GM19043 (cell line): ENCODE results near the gene MRPL17.
"Not testable (repeated sequence)": the region's sequence is repeated elsewhere in the genome, so short reads cannot be mapped to it uniquely, and the experiment has no call there.

Experiments used
- ATAC-seq: cut with Tn5 transposase; IDR thresholded peaks from one replicate; pipeline ENCODE4 v1.9.1; 2021; ENCODE audit warnings: low read depth; ENCODE audit not compliant: unreplicated experiment

The MRPL17 gene

DNA sequence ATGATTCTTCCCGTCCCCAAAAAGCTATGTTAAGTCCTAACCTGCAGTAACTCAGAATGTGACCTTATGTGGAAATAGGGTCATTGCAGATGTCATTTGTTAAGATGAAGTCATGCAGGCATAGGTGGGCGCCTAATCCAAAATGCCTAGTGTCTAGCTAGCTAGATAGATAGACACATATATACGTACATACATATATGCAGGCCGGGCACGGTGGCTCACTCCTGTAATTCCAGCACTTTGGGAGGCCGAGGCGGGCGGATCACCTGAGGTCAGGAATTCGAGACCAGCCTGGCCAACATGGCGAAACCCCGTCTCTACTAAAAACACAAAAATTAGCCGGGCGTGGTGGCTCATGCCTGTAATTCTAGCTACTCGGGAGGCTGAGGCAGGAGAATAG, 928 bp upstream of the MRPL17 start:
- ATAC-seq: not testable (repeated sequence)

DNA sequence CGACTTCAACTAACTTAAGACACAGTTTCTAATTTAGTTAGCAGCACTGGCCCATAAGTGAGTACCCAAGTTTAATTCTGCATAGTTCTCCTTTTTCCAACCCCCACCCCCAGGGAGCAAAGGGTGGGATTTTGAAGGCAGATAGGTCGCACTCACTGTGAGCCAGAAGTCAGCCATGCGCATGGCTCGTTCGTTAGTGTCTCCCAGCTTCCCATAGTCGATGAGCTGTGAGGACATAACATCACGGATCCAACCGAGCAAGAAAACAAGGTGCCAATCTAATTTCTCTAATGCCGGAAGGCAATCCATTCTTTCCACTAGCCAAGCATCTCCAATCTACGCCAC, 577 bp downstream of the MRPL17 start:
- ATAC-seq: no peak

GRCh38 chr11:6681949-6682348, 1.2 kb downstream of the MRPL17 start:
- ATAC-seq: no peak

DNA sequence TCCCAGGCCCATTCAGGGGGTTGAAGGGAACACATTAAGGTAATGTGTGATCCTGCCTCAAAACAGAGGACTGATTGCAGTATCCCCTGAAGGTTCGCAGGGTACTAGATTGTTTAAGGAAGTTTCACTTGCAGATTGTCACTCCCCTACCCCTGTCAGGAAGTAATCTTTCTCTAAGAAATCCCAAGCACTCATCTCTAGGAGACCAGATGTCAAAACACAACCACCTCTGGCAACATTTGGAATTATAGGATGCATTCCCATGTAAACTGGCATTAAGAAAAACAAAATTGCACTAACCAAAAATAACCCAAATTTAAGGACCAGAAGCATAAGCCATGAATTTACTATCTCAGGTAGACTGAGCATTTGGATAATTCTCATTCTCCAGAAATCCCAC, 1.6 kb downstream of the MRPL17 start:
- no peak for ATAC-seq

DNA sequence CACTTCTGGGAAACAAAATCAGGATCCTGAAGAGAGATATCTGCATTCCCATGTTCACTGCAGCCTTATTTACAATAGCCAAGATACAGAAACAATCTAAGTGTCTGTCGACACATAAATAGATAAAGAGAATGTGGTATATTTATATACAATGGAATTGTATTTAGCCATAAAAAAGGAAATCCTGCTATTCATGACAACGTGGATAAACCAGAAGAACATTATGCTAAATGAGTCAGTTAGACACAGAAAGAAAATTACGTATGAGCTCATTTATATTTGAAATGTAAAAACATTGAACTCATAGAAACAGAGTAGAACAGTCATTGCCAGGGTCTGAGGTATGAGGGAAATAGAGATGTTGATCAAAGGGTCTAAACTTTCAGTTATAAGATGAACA, 6.1 kb downstream of the MRPL17 start:
- ATAC-seq: no peak

DNA sequence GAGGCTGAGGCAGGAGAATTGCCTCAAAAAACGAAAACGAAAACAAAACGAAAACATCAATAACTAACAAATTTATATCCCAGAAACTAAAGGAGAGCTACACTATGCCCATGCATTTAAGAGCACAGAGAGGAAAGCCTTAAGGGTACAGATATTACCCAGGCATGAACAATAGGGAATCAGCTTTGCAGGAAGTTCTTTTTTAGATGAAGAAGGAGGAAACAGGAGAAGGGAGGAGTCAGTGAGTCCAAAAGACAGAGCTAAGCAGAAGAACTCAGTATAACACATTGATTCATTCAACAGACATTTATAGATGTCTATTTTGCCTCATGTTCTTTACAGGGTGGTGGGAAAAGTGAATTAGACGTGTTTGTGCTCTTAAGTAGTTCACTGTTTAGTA, 8.3 kb downstream of the MRPL17 start:
- ATAC-seq: no peak

DNA sequence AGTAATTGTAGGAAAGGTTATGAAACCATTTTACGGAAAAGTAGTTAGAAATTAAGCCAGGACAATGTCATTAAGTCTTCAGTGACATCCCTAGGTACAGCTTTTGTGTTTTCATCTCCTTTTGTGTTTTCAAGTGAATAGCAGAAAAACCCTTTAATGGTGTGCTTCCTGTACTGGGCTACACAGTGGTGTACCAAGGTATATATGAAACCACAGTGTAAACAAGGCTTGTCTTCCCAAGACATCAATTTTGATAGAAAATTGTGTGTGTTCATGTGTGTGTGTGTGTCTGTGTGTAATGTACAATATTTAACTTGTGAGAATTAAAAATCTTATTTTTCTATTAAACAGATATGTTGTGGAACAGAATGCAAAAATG, 8.9 kb downstream of the MRPL17 start:
- ATAC-seq: no peak

DNA sequence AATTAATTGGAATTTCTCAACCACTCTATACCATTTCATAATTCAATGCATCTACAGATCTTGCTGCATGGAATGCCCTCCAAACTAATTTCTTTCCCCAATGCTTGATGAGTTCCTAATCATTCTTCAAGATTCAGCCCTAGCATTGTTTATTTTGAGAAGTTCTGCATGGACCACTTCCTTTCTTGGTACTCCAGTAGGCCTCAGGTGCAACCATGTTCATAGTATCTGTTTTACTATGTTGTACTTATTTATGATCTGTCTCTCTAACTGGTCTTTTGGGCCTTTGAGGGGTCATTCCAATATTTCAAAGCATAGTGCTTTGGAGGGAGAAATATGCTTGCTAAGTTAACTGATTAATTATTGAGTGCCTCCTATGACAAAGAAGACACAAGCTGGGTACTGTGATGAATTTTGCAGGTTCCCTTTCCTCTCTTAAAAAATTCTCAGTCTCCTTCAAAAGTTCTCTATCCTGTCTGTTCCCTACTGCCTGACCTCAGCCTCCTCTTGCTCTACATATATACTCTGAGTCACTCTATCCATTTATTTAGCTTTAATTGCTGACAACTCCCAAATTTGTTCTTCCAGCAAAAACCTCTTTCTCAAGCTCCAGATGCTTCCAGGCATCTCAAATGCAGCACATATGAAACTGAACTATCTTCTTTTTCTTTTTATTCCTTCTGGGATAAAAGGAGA, 9.5 kb downstream of the MRPL17 start:
- no peak for ATAC-seq

- ATAC-seq: no peak
These were observed 11.1 kb downstream of the MRPL17 start for GRCh38 chr11:6671991-6672390.

- ATAC-seq: no peak
These were observed 12.8 kb downstream of the MRPL17 start for GRCh38 chr11:6670202-6670830.

- no peak for ATAC-seq
These were observed 15.3 kb downstream of the MRPL17 start for GRCh38 chr11:6667733-6668374.

DNA sequence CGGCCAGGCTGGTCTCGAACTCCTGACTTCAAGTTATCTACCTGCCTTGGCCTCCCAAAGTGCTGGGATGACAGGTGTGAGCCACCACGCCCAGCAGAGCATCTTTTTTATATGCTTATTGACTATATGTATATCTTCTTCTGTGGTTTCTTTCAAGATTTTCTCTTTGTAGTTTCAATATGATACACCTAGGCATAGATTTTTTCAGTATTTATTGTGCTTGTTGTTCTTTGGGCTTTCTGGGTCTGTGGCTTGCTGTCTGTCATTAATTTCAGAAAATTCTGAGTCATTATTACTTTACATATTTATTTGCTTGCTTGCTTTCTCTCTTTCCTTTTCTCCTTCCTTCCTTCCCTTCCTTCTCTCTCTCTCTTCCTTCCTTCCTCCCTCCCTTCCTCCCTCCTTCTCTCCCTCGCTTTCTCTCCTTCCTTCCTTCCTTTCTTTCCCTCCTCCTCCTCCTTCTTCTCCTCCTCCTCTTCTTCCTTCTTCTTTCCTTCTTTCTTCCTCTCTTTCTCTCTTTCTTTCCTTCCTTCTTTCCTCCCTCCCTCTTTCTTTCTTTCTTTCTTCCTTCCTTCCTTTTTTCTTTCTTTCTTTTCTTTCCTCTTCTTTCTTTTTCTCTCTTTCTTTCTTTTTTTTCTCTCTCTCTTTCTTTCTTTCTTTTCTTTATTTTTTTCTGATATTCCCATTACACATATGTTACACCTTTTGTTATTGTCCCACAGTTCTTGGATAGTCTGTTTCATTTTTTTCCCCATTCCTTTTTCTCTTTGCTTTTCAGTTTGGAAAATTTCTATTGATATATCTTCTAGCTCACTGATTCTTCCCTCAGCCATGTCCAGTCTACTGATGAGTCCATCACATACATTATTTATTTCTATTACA, 16.6 kb downstream of the MRPL17 start:
- ATAC-seq: no peak

DNA sequence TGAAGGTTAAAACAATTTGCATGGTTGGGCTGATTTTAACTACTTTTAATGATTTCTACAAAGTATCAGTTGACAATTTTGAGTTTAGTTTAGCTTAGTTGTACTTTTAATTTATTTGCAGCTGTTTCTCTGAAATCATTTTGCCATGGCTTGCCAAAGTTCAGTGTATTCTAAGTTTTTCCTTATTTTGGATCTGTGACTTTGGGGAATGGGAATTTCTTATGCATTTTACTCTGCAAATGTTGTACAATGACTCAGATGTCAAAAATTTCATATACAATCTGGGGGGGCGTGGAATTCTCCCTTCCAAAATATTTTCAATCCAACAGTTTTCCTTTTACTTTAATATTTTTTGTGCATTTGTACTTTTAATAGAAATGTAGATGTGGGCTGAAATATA, 18.6 kb downstream of the MRPL17 start:
- ATAC-seq: no peak

DNA sequence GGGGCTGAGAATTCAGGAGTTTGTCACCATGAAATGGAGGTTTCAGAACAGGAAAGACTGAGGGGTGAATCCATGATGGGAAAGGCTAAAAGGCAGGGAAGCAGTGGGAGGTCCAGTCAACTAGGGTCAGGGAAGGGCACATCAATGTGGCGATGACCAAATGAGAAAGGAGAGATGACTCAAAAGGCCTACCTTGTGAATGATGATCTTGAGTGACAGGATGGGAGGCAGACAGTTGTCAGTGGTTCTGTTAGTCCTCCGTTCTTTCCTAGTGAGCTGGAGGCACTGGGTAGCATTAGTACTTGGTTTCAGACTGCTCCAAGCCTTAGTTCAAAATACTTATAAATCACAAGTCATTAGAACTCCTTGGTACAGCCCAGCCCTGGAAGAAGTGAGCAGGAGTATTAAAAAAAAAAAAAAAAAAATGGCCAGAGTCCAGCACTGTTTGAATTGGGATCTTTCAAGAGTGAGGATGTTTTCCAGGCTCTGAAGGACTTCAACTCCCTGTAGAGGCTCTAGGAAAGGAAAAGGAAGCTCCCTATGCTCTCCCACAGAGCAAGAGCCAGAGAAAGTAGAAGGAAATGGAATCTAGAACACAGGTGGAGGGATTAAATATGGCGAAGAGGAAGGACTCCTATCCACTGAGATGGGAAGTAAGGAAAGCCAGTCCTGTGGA, 19.2 kb downstream of the MRPL17 start:
- ATAC-seq: no peak

- no peak for ATAC-seq
These were observed 22.4 kb downstream of the MRPL17 start for GRCh38 chr11:6660712-6661111.

GRCh38 chr11:6658647-6659046, 24.5 kb downstream of the MRPL17 start:
- ATAC-seq: no peak

DNA sequence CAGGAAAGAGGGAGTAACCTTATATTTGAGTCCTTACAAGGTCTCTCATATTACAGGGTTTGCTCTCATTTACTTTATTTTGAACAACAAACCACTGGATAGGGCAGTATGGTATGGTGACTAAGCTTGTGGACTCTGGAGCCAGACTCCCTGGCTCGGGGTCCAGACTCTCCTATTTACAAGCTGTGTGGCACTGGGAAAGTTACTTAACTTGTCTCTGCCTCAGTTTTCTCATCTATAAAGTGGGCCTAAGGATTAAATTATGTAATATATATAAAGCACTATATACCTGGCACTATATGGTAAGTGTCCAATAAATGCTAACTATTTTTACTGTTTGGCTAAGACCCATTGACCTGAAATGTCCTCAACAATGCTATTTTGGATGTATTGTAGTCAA, 25.8 kb downstream of the MRPL17 start:
- ATAC-seq: no peak

GRCh38 chr11:6656936-6657335, 26.2 kb downstream of the MRPL17 start:
- ATAC-seq: no peak

GRCh38 chr11:6656584-6656915, 26.6 kb downstream of the MRPL17 start:
- no peak for ATAC-seq

DNA sequence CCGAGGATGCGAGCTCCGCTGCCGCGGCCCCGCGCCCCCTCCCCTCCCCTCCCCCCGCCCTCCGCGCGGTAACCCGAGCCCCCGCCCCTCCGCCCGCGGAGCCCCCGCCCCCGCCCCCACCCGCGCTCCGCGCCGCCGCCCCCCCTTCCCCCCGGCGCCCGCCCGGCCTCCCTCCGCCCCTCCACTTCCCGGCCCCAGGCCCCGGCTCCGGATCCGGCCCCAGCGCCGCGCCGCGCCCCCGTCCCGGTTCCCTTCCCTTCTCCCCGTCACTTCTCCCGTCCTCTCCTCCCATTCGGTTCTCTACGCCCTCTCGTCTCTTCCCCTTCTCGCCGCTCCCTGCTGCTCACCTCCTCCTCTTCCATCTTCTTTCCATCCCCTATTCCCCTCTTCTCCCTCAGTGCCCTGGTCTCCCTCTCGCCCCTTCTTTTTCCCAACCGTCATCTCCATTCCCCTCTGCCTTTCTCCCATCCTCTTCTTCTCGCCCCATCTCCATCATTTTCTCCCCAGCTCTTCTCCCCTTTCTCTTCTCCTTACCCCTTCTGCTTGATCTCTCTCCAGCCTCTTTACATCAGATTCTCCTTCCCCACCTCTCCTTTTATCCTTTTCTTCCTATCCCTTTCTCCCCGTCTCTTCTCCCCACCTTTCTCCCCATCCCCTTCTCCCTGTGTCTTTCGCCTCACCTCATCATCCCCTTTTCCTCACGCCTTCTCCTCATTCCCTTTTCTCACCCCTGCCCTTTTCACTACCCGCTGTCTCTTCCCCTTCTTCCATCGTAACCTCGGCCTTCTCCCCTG, 27.2 kb downstream of the MRPL17 start, which contains the start of gene DCHS1:
Gene DCHS1, minus strand, starts transcription at position 20 of the 794 bp plus-strand sequence. CDS start 14,196 bp downstream, outside the sequence.
- ATAC-seq: no peak
